ENCODE results near the gene ARHGAP15. TPM values are rescaled to one million over a fixed set of nuclear protein-coding genes. Genes with fewer than 3 reads are reported as not detected.
A peak's percentile ranks its signal among the peaks of the same experiment; 100 is the strongest.

Gene ARHGAP15
- total RNA-seq, 1 donor from 2014 or later, result 18.5 TPM

DNA sequence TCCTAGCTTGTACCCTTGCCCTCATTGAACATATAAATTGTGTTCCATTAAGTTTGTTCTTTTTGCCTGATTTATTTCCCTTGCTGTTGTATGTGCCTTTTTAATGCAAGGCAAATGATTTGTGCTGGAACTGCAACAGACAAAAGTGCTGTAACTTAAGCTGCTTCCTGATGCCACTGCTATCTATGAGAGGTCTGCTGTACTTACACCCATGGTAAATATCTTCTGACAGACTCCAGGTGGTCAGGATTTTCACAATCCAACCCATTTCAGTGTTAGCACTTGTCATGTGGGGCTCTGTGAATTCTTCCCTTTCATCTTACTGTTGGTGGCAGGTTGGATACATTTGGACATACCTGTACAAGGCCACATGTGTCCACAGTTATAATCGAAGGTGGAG, 63.5 kb downstream of the ARHGAP15 start:
- no peak overlapping the region for H3K27ac ChIP-seq

DNA sequence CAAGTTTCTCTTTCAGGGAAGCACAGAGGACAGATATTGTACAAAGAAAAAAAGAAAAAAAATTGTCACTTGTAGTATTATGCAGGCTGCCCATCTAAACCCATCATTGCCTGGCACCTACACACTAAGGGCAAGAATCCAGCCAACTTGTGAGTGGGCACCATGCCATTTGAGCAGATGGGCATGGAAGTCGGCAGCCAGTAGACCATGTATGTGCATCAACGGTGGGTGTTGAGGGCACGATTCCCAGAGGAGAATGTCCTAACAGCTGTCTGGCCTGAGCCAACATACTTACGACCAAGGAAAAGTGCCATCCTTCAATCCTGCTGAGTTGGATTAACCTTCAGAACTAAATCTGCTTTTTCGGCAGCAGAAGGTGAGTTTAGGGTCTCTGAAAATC, 63.9 kb downstream of the ARHGAP15 start:
- Histone ChIP-seq H3K36me3 (no peaks in the 10 kb centered on the region), H3K9me3 (no peaks in the 10 kb centered on the region), H3K4me3 (no peak overlapping the region), H3K4me1 (no peaks in the 10 kb centered on the region), H3K27ac (no peak overlapping the region), H3K27me3 (ENCODE audit: low read depth) (no peaks in the 10 kb centered on the region)
- intact Hi-C loops (cut with DNase I), result no loop called here
- DNase-seq, result no peak
- ATAC-seq, result no peak
- TF ChIP-seq, protein P1, sequence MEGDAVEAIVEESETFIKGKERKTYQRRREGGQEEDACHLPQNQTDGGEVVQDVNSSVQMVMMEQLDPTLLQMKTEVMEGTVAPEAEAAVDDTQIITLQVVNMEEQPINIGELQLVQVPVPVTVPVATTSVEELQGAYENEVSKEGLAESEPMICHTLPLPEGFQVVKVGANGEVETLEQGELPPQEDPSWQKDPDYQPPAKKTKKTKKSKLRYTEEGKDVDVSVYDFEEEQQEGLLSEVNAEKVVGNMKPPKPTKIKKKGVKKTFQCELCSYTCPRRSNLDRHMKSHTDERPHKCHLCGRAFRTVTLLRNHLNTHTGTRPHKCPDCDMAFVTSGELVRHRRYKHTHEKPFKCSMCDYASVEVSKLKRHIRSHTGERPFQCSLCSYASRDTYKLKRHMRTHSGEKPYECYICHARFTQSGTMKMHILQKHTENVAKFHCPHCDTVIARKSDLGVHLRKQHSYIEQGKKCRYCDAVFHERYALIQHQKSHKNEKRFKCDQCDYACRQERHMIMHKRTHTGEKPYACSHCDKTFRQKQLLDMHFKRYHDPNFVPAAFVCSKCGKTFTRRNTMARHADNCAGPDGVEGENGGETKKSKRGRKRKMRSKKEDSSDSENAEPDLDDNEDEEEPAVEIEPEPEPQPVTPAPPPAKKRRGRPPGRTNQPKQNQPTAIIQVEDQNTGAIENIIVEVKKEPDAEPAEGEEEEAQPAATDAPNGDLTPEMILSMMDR (IDR thresholded peaks at IDR 0.05), result no peak

More for the DNA sequence above, 63.5 kb downstream of the ARHGAP15 start:
- Histone ChIP-seq H3K27me3 (ENCODE audit: low read depth) (no peaks in the 10 kb centered on the region), H3K4me3 (no peak overlapping the region), H3K9me3 (no peaks in the 10 kb centered on the region), H3K36me3 (no peaks in the 10 kb centered on the region), H3K4me1 (no peaks in the 10 kb centered on the region)
- TF ChIP-seq, protein P1 (IDR thresholded peaks at IDR 0.05), result no peak
- ATAC-seq (no peak), DNase-seq (no peak)
- intact Hi-C loops (cut with DNase I), result no loop called here

DNA sequence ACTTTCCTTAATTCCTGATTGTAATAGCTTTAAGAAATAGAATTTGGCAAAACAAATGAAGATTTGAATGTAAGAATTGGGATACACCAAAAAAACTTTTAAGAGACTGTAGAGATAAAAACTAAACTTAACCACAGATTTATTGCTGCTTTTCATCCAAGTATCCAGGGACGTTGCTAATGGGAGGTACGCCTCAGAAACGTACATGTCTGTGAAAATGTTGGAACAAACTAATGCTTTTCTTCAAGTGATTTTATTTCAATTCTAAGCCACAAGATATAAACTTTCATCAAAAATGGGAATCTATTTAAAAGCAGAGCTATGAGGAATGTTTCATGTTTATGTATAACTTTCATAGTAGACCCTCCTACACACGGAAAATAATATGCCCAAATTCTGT, 66.3 kb downstream of the ARHGAP15 start:
- no peaks in the 10 kb centered on the region for H3K27me3 ChIP-seq (ENCODE audit: low read depth)
- DNase-seq (no peak), ATAC-seq (no peak)
- H3K27ac ChIP-seq, result no peak overlapping the region
- no peaks in the 10 kb centered on the region for H3K4me1 ChIP-seq
- intact Hi-C loops (cut with DNase I), result no loop called here
- no peaks in the 10 kb centered on the region for H3K36me3 ChIP-seq
- no peaks in the 10 kb centered on the region for H3K9me3 ChIP-seq
- TF ChIP-seq, protein P1 (IDR thresholded peaks at IDR 0.05), result no peak
- H3K4me3 ChIP-seq, result no peak overlapping the region

DNA sequence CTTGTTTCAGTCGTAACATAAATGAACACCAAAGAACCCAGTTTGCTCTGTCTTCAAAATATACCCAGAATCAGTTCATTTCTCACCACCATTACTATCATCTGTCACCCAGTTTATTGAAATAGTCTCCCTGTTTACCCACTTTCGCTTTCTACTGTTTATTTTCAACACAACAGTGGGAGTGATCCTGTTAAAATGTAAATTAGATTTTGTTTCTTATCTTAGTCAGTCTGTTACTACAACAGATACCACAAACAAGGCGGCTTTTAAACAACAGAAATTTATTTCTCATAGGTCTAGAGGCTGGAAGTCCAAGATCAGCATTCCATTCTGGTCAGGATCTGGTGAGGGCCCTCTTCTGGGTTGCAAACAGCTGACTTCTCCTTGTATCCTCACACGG, 74.8 kb downstream of the ARHGAP15 start:
- Histone ChIP-seq H3K9me3 (no peaks in the 10 kb centered on the region), H3K4me3 (no peak overlapping the region), H3K27ac (no peak overlapping the region), H3K27me3 (ENCODE audit: low read depth) (no peaks in the 10 kb centered on the region), H3K4me1 (no peaks in the 10 kb centered on the region), H3K36me3 (no peaks in the 10 kb centered on the region)
- intact Hi-C loops (cut with DNase I), result no loop called here
- TF ChIP-seq, protein P1 (IDR thresholded peaks at IDR 0.05), result no peak
- ATAC-seq, result no peak
- no peak for DNase-seq

DNA sequence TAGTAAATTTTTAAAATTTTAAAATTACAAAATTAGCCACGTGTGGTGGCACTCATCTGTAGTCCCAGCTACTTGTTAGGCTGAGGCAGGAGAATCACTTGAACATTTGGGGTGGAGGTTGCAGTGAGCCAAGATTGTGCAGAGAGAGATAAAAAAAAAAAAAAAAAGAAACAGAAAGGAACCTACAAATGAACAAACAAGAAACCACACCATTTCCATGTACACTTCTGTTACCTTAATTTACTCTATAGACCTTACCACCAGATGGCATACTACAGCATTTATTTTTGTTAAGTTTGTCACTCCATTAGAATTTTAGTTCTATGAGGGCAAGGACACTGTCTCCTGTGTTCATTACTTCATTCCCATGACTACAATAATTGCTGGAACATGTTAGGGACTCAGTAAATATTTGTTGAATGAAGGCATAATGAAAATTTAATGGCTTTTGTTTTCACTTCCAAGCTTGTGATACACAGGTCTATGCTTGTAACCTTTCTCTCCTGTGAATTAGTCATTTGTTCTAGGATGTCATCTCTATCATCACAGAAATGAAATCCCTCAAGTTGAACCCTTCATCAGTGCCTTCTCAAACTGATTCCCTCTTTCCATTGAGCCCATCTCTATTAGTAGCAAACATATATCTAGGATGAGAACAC, 76.0 kb downstream of the ARHGAP15 start:
- H3K4me1 ChIP-seq, result no peaks in the 10 kb centered on the region
- H3K27ac ChIP-seq, result no peak overlapping the region
- no peaks in the 10 kb centered on the region for H3K36me3 ChIP-seq
- no peaks in the 10 kb centered on the region for H3K27me3 ChIP-seq (ENCODE audit: low read depth)
- DNase-seq (no peak), ATAC-seq (peak in 1 of 2 donors; percentile 34)
- H3K4me3 ChIP-seq, result no peak overlapping the region
- TF ChIP-seq, protein P1 (IDR thresholded peaks at IDR 0.05), result peak; percentile 20
- intact Hi-C loops (cut with DNase I), result no loop called here
- no peaks in the 10 kb centered on the region for H3K9me3 ChIP-seq

Data from lower lobe of right lung (tissue), 2 donors.